ENCODE results near the gene DCAF4L1. TPM values are rescaled to one million over a fixed set of nuclear protein-coding genes. Genes with fewer than 3 reads are reported as not detected.

Gene DCAF4L1
- polyA plus RNA-seq, 3 donors, result 0.32 TPM; not detected in 2

GRCh38 chr4:42018451-42018850, 36.9 kb downstream of the DCAF4L1 start:
- H3K9me3 ChIP-seq (replicated peaks in 1 of 2; ENCODE audit: control insufficient read depth in 1 of 2, insufficient read depth in 1 of 2, low read length in 2 of 2), result no peaks in the 10 kb centered on the region
- peaks cover 12% of the 10 kb centered on the region for H4K20me1 ChIP-seq (ENCODE audit: insufficient read depth, low read length)
- peaks cover 24 to 41% of the 10 kb centered on the region in 2 donors for H3K36me3 Mint-ChIP-seq
- H3K9ac ChIP-seq (ENCODE audit: insufficient read depth, low read length, poor library complexity, severe bottlenecking), result no peak overlapping the region
- H3K4me2 ChIP-seq (replicated peaks; ENCODE audit: extremely low read depth, low read length, poor library complexity, severe bottlenecking), result no peak overlapping the region
- no peak overlapping the region for H3K27ac ChIP-seq (ENCODE audit: low read depth in 1 of 2, low read length in 2 of 2)
- no CpG with 5 or more reads among the region's 2 CpGs for WGBS (ENCODE audit: insufficient coverage)
- no peak overlapping the region for H2AFZ ChIP-seq (ENCODE audit: insufficient read depth, low read depth, low read length, poor library complexity, severe bottlenecking)
- TF ChIP-seq CTCF (IDR thresholded peaks at IDR 0.05), result no peak
- H3K4me3 Mint-ChIP-seq, result no peak overlapping the region
- H3K4me1 ChIP-seq (ENCODE audit: control insufficient read depth in 1 of 2, insufficient read depth in 2 of 2, low read length in 2 of 2), result no peaks in the 10 kb centered on the region
- no peaks in the 10 kb centered on the region for H3K4me1 Mint-ChIP-seq
- H3K27me3 ChIP-seq (ENCODE audit: control insufficient read depth in 2 of 2, insufficient read depth in 2 of 2, low read length in 2 of 2), result no peaks in the 10 kb centered on the region
- intact Hi-C loops (cut with micrococcal nuclease), result no loop called here
- no peaks in the 10 kb centered on the region for H3K27me3 Mint-ChIP-seq (ENCODE audit: low read depth in 3 of 3)
- H3K9me3 Mint-ChIP-seq, result peaks cover 0 to 1% (median 0%) of the 10 kb centered on the region in 7 donors
- peaks cover 9% of the 10 kb centered on the region for H3K79me2 ChIP-seq (ENCODE audit: insufficient read depth, low read length)
- H3K27ac Mint-ChIP-seq, result no peak overlapping the region
- no peak for DNase-seq
- peaks cover 44 to 47% of the 10 kb centered on the region in 2 donors for H3K36me3 ChIP-seq (replicated peaks in 1 of 2; ENCODE audit: control insufficient read depth in 1 of 2, insufficient read depth in 2 of 2, low read length in 2 of 2)
- no peak overlapping the region for H3K4me3 ChIP-seq (replicated peaks in 1 of 3; ENCODE audit: low read depth in 2 of 3, low read length in 3 of 3)

Other genes with a start within 250 kb of the DCAF4L1 start
- gene PHOX2B, start 233.0 kb upstream of the DCAF4L1 start, polyA plus RNA-seq, result not detected
- gene TMEM33, start 46.3 kb upstream of the DCAF4L1 start, polyA plus RNA-seq, result 10 to 100 TPM; 21.7 to 61.6 (median 60.7) TPM
- gene SLC30A9, start 8.8 kb downstream of the DCAF4L1 start, polyA plus RNA-seq, result 10 to 100 TPM; 11.6 to 47.2 (median 41.0) TPM
- gene BEND4, start 170.9 kb downstream of the DCAF4L1 start, polyA plus RNA-seq, result under 1 TPM in 2 of 3 donors, not detected in 1; 0.07 to 0.12 TPM